ENCODE results near the gene WBP1L. TPM values are rescaled to one million over a fixed set of nuclear protein-coding genes. Genes with fewer than 3 reads are reported as not detected.

WBP1L gene
- total RNA-seq, 1 donor from 2014 or later, result 24.6 TPM

Small RNAs within 50 kb of the gene (small RNA-seq; reads per million reads assigned to genes)
- not detected for gene RNU6-1231P (ENCODE audit: low replicate concordance)

Other genes starting within 250 kb of the WBP1L start
- gene ACTR1A, start 241.2 kb upstream of the WBP1L start, total RNA-seq, result 148 TPM
- gene SUFU, start 240.0 kb upstream of the WBP1L start, total RNA-seq, result 7.1 TPM
- 27.0 TPM for gene TRIM8, start 99.5 kb upstream of the WBP1L start, total RNA-seq
- gene ARL3, start 29.6 kb upstream of the WBP1L start, total RNA-seq, result 32.5 TPM
- gene SFXN2, start 29.3 kb upstream of the WBP1L start, total RNA-seq, result 3.4 TPM
- not detected for gene CYP17A1, start 93.5 kb downstream of the WBP1L start, total RNA-seq
- 26.8 TPM for gene BORCS7, start 110.3 kb downstream of the WBP1L start, total RNA-seq
- gene AS3MT, start 125.5 kb downstream of the WBP1L start, total RNA-seq, result 9.1 TPM
- gene CNNM2, start 174.3 kb downstream of the WBP1L start, total RNA-seq, result 9.6 TPM